ENCODE results near the gene GPR132.

GPR132 gene

DNA sequence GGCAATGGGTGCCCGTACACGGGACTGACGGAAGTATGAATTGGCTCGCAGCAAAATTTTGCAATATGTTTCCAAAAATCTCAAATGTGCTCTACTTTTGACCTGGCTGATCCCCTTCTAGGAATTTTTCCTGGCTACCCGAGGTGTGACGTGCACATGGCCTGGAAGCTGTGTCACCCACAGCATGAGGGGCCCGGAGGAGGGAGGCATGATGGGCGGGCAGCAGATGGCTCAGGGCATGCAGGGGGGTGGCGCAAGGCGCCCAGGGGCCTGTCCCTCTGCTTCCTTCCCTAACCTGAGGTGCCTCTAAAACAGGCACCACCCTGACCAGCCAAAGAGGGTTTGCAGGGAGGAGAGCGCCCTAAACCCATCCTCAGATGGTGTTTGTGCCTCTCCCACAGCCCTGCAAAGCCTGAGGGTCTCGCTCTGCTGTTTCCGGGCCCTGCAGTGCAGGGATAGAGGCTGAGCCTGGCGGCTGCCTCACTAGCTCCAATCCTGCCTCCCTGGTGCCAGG, 6.7 kb downstream of the GPR132 start:
- no peak for DNase-seq (ENCODE audit: low read depth)
- in situ Hi-C loops (cut with HindIII; ENCODE audit: low sequenced_read_pairs) = loop anchor here (5.0 to 10.0 kb wide), 3 partner anchors 121 to 234 kb away; no protein-coding TSS in a partner anchor
- H3K4me3 ChIP-seq (ENCODE audit: low read depth, low read length) = no peak overlapping the region
- TF ChIP-seq, protein P1, sequence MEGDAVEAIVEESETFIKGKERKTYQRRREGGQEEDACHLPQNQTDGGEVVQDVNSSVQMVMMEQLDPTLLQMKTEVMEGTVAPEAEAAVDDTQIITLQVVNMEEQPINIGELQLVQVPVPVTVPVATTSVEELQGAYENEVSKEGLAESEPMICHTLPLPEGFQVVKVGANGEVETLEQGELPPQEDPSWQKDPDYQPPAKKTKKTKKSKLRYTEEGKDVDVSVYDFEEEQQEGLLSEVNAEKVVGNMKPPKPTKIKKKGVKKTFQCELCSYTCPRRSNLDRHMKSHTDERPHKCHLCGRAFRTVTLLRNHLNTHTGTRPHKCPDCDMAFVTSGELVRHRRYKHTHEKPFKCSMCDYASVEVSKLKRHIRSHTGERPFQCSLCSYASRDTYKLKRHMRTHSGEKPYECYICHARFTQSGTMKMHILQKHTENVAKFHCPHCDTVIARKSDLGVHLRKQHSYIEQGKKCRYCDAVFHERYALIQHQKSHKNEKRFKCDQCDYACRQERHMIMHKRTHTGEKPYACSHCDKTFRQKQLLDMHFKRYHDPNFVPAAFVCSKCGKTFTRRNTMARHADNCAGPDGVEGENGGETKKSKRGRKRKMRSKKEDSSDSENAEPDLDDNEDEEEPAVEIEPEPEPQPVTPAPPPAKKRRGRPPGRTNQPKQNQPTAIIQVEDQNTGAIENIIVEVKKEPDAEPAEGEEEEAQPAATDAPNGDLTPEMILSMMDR (IDR thresholded peaks at IDR 0.05; ENCODE audit: low read depth, low read length, missing control alignments) = no peak

DNA sequence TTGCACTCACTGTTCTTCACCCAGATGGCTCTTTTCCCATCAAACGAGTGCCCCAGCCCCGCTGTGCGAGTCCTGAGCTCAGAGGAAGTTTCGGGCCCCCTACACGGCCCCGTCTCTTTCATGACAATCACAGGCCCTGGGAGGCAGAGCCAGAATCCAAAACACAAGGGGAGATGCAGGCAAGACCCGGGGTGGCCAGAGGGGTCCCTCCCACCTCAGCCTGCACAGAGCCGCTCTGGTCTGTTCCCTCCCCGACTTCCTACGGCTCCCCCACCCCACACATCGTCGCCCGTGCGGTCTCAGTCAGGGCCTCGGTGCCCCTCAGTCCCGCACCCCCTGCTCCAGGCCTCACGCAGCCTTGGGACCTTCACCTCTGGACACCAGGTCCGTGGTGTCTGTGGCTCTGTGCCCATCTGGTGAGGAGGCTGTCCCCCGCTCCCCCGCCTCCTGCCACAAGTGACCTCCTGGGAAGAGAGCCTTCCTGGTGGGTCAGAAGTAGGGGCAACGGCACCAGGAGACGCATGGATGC, 8.9 kb downstream of the GPR132 start:
- in situ Hi-C loops (cut with HindIII; ENCODE audit: low sequenced_read_pairs) = loop anchor here (5.0 to 10.0 kb wide), 3 partner anchors 119 to 232 kb away; no protein-coding TSS in a partner anchor
- TF ChIP-seq, protein P1 (IDR thresholded peaks at IDR 0.05; ENCODE audit: low read depth, low read length, missing control alignments) = no peak
- DNase-seq (ENCODE audit: low read depth) = no peak
- no peak overlapping the region for H3K4me3 ChIP-seq (ENCODE audit: low read depth, low read length)

DNA sequence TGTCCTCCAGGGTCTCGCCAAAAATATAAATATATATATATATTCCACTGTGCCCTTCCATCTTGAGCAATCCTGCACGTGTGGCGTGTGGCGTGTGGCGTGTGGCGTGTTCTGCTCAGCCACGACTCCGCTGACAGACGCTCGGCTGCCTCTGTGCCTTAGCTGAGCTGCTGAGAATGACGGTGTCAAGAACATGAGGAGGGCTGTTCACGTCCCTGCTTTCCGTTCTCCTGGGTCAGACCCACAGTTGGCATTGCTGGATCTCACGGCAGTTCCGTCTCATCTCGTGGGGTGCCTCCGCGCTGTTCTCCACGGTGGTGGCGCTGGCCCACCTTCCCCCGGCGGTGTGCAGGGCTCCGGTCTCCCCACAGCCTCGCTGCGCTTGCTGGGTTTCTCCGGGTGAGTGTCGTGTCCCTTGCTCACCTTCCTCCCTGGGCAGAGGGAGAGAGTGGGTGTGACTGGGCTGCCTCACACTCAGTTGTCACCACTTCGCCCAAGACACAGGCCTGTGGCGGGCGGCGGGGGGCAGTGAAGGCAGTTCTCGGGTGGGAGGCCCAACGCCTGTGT, 9.4 kb downstream of the GPR132 start:
- no peak overlapping the region for H3K4me3 ChIP-seq (ENCODE audit: low read depth, low read length)
- TF ChIP-seq, protein P1 (IDR thresholded peaks at IDR 0.05; ENCODE audit: low read depth, low read length, missing control alignments) = no peak
- in situ Hi-C loops (cut with HindIII; ENCODE audit: low sequenced_read_pairs) = loop anchor here (5.0 to 10.0 kb wide), 3 partner anchors 119 to 231 kb away; no protein-coding TSS in a partner anchor
- DNase-seq (ENCODE audit: low read depth) = no peak

DNA sequence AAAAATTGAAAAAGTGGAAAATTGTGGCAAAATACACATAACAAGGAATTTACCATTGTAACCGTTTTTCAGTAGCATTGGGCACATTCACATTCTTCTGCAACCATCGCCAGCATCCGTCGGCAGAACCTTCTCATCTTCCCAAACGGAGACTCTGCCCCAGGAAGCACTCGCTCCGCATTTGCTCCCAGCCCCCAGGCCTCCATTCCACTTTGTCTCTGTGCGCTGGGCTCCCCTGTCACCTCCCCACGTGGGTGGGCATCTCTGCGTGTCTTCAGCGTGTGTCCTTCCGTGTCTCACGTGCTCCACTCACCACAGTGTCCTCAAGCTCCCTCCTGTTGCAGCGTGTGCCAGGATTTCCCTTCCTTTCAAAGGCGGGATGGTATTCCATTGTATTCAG, 9.9 kb downstream of the GPR132 start:
- no peak overlapping the region for H3K4me3 ChIP-seq (ENCODE audit: low read depth, low read length)
- in situ Hi-C loops (cut with HindIII; ENCODE audit: low sequenced_read_pairs) = loop anchor here (5.0 to 10.0 kb wide), 3 partner anchors 118 to 231 kb away; no protein-coding TSS in a partner anchor
- TF ChIP-seq, protein P1 (IDR thresholded peaks at IDR 0.05; ENCODE audit: low read depth, low read length, missing control alignments) = no peak
- DNase-seq (ENCODE audit: low read depth) = no peak

DNA sequence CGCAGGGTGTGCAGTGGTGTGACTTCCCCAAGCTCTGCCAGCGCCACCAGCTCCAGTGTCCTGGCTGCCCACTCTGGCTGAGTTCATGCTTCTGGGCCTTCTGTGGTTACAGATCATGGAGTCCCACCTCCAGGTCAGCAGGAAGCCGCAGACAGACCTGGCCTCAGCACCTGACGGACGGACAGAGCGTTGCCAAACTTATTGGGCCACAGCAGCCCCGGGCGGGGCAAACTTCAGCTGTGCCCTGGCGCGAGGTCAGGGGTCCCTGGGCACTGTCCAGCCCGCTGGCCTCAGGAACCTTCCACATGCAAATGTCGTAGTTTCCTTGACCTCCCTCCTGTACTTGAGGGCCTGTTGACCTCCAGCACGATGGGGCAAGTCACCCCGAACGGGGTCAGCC, 11.2 kb downstream of the GPR132 start:
- TF ChIP-seq, protein P1 (IDR thresholded peaks at IDR 0.05; ENCODE audit: low read depth, low read length, missing control alignments) = no peak
- no peak for DNase-seq (ENCODE audit: low read depth)
- H3K4me3 ChIP-seq (ENCODE audit: low read depth, low read length) = no peak overlapping the region
- in situ Hi-C loops (cut with HindIII; ENCODE audit: low sequenced_read_pairs) = loop anchor here (10.0 kb wide), 2 partner anchors 169 to 229 kb away; no protein-coding TSS in a partner anchor

DNA sequence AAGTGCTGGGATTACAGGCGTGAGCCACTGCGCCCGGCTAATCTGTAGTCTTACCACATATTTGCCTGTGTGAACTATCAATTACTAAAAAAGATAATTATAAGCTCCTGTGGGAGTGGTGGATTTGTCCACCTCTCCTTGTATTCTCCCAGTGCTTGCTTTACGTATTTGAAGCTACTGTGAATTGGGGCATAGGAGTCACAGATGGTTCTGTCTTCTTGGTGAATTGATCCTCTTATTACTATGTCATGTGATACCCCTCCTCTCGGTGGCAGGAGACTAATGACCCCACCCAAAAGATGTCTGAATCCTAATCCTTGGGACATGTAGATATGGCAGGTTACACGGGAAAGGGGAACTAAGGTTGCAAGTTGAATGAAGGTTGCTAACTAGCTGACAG, 11.8 kb downstream of the GPR132 start:
- in situ Hi-C loops (cut with HindIII; ENCODE audit: low sequenced_read_pairs) = loop anchor here (10.0 kb wide), 2 partner anchors 169 to 229 kb away; no protein-coding TSS in a partner anchor
- no peak for DNase-seq (ENCODE audit: low read depth)
- no peak overlapping the region for H3K4me3 ChIP-seq (ENCODE audit: low read depth, low read length)
- TF ChIP-seq, protein P1 (IDR thresholded peaks at IDR 0.05; ENCODE audit: low read depth, low read length, missing control alignments) = no peak
